Islet of Langerhans (tissue), 1 donor: ENCODE results near the gene MYL7.
"Not testable (repeated sequence)": the region's sequence is repeated elsewhere in the genome, so short reads cannot be mapped to it uniquely, and the experiment has no call there.

ENCODE experiments used
- FAIRE-seq: peaks from one replicate; lab custom pipeline; 2011; peaks lifted over from hg19 to GRCh38; lab: Jason Lieb, UNC

Gene MYL7

DNA sequence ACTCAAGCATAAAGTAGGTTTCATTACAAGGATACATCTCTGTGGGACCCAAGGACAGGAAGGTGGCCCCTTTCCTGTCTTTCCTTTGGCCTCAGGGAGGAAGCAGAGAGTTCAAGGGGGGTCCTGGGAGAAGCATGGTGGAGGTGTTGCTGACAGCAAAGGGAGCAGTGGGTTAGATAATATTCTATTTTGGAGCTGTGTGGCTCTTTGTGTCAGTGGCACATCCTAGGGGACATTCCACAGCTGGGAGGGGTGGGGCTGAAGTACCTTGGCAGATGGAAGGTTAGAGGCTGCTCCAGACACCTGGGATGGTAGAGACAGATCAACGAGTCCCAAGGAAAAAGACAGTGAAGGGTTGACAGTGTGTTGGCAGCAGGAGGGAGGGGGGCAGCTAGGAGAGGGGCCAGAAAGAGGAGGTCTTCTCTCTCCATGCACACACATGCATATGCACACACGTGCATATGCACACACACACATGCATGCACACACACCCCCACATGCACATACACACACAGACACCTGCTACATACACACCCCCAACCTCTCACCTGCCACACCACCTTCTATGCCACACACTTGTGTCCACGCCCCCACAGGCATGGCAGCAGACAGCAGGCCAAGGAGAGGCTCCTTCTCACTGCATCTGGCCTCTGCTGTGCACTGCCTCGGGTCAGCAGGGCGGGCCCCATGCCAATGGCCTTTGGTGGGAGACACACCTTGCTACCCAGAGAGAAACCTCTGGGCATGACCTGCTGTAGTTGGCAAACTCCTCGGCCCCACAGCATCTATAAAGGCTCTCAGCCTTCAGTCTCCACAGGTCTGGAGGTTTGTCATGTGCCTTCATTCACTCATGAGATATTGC is 12.2 kb downstream of the MYL7 start:
- FAIRE-seq: no peak

DNA sequence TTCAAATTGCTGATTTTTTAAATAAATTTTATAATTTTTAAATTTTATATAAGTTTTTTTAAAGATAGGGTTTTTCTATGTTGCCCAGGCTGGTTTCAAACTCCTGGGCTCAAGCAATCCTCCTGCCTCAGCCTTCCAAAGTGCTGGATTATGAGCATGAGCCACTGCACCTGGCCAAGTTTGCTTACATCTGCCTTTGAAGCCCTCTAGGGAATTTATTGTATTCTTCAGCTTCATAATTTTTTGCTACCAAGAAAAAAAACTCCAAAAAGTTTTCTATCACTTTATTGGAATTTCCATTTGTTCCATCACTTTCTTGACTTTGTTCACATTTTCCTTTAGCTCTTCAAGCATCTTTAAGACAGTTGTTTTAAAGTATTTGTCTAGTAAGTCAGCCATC is 14.0 kb downstream of the MYL7 start:
- FAIRE-seq: no peak

DNA sequence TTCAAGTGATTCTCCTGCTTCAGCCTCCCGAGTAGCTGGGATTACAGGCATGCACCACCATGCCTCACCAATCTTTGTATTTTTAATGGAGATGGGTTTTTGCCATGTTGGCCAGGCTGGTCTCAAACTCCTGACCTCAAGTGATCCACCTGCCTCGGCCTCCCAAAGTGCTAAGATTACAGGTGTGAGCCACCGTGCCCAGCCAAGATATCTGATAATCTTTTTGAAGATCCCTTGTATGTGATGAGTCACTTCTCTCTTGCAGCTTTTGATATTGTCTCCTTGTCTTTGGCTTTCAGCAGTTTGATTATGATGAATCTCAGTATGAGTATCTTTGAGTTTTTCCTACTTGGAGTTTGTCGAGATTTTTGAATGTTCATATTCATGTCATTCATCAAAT is 14.6 kb downstream of the MYL7 start:
- FAIRE-seq: not testable (repeated sequence)

DNA sequence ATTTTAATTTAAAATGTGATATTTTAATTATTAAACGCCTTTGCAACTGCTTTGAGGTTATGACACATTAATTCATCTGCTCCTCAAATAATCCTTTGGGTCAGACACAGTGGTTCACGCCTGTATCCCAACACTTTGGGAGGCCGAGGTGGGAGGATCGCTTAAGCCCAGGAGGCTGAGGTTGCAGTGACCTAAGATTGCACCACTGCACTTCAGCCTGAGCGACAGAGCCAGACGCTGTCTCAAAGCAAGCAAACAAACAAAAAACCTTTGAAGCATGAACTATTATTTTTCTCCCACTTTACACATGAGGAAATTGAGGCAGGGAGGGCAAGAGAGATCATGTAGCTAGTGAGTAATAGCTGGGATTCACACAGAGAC is 16.3 kb downstream of the MYL7 start:
- FAIRE-seq: no peak

DNA sequence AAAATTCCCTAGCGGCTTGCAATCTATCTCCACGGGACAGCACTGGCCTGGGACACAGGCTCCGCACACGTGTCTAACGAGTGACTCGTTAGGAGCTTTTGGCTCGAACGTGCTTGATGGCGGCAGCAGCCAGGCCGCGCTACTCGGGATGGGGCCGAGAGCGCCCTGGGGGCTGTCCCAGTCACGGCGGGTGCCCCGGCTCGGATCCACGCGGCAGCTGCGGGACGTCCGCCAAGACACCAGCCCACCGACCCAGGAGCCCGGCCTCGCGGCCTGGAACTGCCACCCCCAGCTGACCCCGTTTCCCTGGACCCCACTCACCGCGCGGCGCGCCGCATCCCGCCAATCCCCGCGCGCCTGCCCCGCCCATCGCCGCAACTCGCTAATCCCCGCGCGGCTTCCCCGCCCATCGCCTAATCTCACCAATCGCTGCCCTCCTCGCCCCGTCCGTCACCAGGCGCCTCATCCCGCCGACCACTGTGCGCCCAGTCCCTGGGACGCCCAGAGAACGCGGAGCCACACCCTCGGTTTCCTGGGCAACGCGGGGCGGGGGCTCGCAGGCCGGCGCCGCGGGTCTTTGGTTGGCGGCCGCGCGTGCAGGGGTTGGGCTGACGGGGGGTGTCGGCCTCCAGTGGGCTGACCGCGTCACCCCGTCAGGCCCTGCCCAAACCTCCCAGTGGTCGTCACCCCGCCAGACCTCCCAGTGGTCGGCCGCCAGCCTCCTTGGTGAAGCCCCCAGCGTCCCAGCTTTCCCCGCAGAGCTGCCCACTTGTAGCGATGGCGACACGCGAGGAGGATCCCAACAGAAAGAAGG is 17.7 kb downstream of the MYL7 start, which contains the start of gene POLD2:
TSS of gene POLD2 (minus strand) at position 359 of the 814 bp plus-strand sequence. CDS start 1,495 bp downstream, outside the sequence.
- FAIRE-seq: no peak

DNA sequence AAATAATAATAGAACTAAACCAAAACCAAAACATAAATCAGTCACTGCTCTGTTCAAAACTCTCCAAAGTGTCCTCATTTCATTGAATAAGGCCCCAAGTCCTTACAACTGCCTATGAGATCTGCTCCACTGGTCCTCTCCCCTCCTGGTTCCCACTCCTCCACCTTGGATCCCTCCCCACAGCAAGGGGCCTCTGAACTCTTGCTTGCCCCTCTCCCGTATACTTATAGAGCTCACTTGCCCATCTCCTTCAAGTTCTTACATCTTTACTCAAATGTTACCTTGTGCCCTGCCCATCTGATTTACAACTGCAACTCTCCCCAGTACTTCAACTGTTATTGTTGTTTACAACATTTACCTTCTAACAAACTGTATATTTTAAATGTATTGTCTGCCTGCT is 18.6 kb downstream of the MYL7 start:
- no peak for FAIRE-seq

DNA sequence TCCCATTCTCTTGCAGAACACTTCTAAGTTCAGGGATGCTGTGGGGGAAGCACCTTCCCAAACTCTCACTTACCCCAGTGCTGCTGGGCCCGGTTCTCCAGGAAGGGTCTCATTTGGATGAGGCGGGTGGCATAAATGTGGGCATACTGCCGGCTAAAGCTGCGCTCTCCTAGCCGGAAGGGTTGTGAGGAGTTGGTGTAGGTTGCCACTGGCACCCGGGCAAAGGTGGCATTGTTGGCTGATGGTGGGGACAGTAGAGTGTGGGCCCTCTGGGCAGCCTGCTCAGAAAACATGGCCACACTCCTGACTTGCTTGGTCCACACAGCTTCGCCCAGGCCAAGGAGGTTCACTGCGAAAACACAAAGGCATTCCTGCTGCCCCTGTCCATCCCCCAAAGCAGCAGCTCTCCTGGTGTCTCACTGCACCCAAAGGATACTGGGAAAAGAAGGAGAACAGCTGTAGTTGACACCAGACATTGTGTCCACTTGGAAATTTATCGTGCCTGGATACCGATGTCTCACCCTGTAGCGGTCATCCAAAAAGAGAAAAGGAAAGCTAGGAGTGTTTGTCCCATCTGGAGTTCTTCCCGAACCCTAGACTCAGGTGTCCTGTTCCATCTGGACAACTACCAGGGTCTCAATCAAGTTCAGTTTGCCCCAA is 19.2 kb downstream of the MYL7 start:
- FAIRE-seq: no peak

DNA sequence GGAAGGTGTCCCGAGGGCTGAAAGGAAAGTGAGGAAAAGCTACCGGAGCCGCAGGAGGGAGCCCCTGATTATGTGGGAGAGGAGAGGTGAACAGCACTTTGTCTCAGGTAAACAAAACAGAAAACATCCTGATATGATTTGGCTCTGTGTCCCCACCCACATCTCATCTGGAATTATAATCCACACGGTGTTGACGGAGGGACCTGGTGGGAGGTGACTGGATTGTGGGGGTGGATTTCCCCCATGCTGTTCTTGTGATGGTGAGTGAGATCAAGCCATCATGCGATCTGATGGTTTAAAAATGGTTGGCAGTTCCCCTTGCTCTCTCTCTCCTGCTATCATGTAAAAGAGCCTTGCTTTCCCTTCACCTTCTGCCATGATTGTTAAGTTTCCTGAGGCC is 20.7 kb downstream of the MYL7 start:
- no peak for FAIRE-seq

DNA sequence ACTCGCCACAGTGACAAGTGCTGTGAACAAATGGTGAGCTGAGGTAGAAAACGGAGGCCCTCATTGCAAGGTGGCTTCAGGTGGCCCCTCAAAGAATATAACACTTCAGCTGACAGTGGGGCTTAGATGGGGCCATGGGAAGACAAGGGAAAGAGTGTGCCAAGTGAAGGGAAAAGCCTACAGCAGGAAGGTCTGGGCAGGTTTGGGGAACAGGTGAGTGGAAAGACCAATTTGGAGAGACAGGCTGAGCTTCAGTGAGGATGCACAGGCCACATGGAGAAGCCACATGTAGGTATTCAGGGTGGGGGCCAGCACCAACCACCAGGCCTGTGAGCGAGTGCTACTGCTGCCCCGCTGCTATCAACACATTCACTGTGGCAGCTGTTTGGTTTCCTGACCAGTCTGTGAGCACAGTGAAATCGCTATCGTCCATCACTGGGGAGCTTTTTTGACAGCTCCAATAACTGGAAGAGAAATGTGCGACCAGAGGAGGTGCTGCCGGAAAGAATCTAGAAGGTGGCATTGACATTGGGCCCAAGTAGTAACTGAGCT is 21.2 kb downstream of the MYL7 start:
- no peak for FAIRE-seq

DNA sequence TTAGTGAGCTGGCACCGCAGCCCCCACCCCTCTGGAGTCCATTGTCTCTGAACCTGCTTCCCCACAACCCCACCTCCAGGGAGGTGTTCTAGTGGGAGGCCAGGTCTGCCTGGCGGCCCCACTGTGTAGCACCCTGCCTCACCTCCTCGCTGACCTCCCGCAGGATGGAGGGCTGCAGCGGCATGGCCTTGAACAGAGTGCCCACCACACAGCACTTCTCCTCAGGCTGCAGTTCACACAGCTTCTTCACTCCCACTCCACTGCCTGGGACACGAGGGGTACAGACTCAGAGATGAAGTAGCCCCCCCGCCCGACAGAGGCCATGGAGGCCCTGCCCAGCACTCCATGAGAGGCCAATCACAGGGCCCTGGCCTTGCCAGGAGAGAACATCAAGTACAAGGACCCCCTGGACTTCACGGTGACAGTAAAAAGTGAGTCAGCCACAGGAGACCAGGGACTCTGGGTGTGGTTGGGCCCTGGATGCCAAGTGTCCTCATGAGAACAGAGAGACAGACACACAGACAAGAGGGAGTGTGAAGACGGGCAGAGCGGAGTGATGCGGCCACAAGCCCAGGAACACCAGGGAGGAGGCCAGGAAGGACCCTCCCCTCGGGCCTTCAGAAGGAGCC is 23.2 kb downstream of the MYL7 start:
- no peak for FAIRE-seq

DNA sequence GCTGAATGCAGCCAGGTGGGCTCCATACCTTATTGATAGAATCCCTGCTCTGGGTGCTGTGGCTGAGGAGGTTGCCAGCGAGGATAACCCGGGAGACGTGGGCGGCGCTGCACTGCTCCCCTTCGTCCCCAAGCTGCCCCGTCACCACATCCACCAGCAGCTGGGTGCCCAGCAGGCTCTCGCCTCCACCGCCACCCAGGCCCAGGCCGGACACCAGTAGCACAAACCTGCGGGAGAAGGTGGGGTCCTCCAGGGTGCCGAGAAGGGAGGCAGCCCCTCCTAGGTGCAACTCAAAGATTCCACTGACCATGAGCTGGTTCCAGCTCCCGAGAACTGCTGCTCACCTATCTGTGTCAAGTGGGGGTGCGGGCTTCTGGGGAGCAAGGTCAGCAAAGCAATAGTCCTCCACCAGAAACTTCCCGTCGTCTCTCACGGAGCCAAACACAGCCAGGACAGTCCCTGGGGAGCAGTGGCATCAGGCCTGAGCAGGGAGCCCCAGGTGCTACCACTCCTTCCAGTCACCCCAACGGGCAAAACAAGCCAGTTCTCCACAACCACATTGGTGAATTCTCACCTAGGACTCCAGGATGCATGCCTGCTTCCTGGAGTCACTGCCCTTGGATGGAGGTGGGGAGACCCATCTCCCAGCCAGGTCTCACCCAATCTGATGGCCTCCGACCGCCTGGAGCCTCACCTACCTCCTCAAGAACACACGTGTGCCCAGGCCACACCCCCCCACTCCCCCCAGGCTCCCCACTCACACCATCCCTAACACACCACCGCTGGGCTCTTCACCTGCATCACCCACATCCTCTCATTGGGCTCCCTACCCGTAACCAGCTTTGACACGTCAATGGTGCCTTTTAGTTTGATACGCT is 24.1 kb downstream of the MYL7 start:
- no peak for FAIRE-seq

DNA sequence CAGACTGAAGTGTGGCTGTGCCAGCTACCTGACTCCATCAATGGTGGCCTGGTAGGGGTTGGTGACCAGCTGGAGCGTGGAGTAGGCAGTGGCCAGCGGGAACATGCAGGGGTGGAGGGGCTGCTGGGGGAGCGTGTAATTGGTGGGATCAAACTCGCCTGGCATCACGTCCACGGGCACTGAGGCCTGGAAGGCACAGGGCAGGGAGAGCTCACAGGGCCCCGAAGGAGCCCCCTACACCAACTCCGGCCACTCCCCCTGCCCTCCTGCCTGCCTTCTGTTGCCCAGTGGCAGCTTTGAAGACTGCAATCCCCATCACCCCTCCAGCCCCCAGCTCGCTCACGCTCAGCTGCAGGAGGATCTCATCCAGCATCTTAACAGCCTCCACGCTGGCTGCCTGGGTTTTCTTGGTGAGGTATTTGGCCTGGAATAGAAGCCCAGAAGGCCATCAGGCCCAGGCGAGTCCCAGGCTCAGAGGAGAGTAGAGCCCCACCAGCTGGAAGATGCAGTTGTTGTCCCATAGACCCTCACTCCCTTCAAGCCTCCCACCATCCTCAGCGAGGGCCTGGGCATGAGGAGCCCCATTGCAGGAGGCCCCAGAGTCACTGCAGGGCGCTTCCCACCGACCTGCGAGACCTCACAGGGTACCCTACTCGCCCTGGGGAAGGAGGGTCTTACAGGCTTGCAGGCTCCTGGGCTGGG is 24.9 kb downstream of the MYL7 start:
- no peak for FAIRE-seq

DNA sequence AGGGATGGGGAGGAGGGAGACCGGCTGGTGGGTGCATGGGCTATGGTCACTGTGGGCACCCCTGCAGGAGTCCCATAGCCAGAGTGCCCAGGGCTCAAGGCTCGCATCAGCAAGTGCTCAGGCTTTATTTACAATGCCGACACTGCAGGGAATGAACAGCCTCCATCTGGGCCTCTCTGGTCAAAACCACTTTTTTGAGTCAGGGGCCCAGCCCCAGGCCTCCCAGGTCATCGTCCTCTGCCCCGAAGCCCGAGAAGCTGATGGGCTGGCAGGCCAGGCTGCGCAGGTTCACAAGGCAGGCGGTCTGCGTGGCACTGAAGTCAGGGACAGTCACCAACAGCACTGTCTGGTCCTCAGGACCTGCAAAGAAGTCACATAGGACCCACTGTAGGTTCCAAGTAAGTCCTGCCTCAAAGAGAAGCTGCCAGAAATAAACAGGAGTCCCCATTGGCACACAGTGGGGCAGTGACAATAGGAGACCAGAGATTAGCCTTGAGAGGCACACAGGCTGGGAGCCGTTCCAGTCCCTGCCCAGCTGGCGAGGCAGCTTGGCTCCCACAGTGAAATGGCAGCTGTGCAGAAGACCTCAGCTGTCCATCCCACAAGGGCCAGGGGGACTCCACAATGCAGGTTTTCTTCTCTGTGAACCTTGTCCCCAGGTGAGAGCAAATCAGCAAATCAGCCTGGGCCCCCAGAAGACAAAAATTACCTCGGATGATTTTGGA is 26.4 kb downstream of the MYL7 start:
- FAIRE-seq: no peak

DNA sequence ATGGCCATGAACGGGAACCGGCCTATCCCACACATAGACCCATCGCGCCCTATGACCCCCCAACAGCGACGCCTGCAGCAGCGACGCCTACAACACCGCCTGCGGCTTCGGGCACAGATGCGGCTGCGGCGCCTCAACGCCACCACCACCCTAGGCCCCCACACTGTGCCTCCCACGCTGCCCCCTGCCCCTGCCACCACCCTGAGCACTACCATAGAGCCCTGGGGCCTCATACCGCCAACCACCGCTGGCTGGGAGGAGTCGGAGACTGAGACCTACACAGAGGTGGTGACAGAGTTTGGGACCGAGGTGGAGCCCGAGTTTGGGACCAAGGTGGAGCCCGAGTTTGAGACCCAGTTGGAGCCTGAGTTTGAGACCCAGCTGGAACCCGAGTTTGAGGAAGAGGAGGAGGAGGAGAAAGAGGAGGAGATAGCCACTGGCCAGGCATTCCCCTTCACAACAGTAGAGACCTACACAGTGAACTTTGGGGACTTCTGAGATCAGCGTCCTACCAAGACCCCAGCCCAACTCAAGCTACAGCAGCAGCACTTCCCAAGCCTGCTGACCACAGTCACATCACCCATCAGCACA is 27.3 kb downstream of the MYL7 start:
- FAIRE-seq: no peak

DNA sequence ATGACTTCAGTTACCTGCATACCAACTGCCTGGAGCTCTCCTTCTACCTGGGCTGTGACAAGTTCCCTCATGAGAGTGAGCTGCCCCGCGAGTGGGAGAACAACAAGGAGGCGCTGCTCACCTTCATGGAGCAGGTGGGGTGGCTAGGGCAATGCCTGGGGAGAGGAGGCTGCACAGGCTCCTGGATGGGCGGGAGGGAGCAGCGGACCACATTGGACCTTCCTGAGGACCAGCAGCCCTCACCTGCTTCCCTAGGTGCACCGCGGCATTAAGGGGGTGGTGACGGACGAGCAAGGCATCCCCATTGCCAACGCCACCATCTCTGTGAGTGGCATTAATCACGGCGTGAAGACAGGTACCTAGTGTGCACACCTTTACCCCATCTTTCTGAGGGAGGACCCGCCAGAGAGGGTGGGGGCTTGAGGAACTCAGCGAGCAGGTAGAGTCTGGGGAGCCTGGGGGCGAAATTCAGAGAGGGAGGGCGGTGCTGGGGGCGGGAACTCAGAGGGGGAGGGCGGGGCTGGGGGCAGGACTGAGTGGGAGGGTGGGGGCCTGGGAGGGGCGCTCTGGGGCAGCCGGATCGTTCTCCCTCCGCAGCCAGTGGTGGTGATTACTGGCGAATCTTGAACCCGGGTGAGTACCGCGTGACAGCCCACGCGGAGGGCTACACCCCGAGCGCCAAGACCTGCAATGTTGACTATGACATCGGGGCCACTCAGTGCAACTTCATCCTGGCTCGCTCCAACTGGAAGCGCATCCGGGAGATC is 28.0 kb downstream of the MYL7 start:
- FAIRE-seq: no peak

DNA sequence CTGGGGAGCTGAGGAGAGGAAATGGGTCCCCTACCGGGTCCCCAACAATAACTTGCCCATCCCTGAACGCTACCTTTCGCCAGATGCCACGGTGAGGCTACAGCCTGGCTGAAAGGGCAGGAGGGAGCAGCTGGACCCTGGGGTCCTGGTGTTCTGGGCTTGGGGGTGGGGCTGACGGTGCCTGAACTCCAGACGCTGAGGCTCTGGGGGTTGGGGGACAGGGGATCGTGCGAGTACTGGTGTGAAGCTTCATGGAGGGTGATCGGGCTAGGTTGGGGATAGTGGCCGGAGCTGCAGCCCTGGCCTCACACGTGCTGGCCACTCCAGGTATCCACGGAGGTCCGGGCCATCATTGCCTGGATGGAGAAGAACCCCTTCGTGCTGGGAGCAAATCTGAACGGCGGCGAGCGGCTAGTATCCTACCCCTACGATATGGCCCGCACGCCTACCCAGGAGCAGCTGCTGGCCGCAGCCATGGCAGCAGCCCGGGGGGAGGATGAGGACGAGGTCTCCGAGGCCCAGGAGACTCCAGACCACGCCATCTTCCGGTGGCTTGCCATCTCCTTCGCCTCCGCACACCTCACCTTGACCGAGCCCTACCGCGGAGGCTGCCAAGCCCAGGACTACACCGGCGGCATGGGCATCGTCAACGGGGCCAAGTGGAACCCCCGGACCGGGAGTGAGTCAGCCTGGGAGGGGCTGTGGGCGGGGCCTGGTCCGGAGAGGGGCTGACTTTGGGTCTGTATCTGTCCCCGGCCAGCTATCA is 28.7 kb downstream of the MYL7 start:
- no peak for FAIRE-seq

DNA sequence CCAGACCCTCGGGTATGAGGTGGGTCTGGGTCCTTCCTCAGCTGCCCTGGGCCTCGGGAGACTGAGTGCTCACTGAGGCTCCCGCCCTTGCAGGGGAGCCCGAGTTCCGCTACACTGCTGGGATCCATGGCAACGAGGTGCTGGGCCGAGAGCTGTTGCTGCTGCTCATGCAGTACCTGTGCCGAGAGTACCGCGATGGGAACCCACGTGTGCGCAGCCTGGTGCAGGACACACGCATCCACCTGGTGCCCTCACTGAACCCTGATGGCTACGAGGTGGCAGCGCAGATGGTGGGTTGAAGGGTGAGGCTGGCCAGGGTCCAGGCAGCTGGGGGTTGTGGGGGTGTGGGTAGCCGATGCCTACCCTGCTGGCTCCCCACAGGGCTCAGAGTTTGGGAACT is 29.4 kb downstream of the MYL7 start:
- FAIRE-seq: no peak
